ENCODE data around the gene STX19. TPM values are rescaled to one million over a fixed set of nuclear protein-coding genes. Genes with fewer than 3 reads are reported as not detected.

Gene STX19
- total RNA-seq, 2 experiments from 2014 or later: not detected

Other genes starting within 250 kb of the STX19 start
- gene PROS1, start 54.7 kb downstream of the STX19 start, total RNA-seq: 1 to 10 TPM in 1 of 2 experiments, under 1 TPM in 1; 0.82 to 1.7 TPM
- 10 to 100 TPM; 12.0 to 12.9 TPM for gene ARL13B, start 48.4 kb downstream of the STX19 start, total RNA-seq
- 1 to 10 TPM; 6.8 to 9.7 TPM for gene DHFR2, start 34.3 kb upstream of the STX19 start, total RNA-seq
- gene NSUN3, start 34.5 kb upstream of the STX19 start, total RNA-seq: 10 to 100 TPM; 15.3 to 16.2 TPM

All from activated CD4-positive, alpha-beta memory T cell treated with anti-CD3 and anti-CD28 coated beads for 36 hours (primary cell).